Kidney epithelial cell (primary cell): Measurements from ENCODE around the gene ADAMTS3. TPM values are rescaled to one million over a fixed set of nuclear protein-coding genes. Genes with fewer than 3 reads are reported as not detected.

Experiments used
- DNase-seq: peaks from one replicate; pipeline ENCODE4 v3.0.0-alpha.2; 2010; ENCODE audit warnings: low read depth
- H3K27me3 ChIP-seq: 2 replicates; pipeline ENCODE4 v1.6.0; 2011; ENCODE audit warnings: low read length; ENCODE audit not compliant: control insufficient read depth, insufficient read depth
- H3K36me3 ChIP-seq: 2 replicates; pipeline ENCODE4 v1.5.1; 2011; ENCODE audit warnings: low read length; ENCODE audit not compliant: control insufficient read depth, insufficient read depth
- H3K4me3 ChIP-seq: 2 replicates; pipeline ENCODE4 v1.5.1; 2011; ENCODE audit warnings: low read depth, mild to moderate bottlenecking, control low read depth, low read length
- total RNA-seq: library from RNA; depleted of rRNA; stranded (reverse); fragments of >200 nt; gene quantifications from 2 replicates; pipeline ENCODE4 v1.2.3, GENCODE V29; 2015
- TF ChIP-seq, protein P1 (sequence below): IDR thresholded peaks from 2 replicates; pipeline ENCODE4 v1.5.1; 2011; ENCODE audit warnings: mild to moderate bottlenecking, moderate library complexity, low read length, control low read depth, inconsistent platforms; ENCODE audit not compliant: insufficient read depth, poor library complexity, severe bottlenecking

ADAMTS3 gene
- total RNA-seq, 1 donor from 2014 or later: 3.5 TPM

DNA sequence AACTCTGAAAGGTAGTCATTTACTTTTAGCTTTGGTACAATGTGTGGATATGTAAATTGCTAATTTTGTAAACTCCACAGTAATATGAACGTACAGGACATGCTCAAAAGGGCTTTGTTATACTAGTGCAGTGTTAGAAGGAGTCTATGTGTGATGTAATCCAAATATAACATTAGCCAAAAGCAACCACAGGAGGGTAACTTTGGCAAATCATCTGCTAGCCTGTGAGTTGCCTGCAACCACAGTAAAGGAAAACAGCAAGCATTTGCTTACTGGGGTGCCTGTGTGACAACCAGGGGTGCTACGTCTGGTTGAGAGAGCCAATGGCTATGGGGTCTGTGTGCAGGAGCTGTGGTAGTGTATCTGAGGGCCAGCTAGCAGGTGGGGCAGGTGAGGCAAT lies 245.8 kb downstream of the ADAMTS3 start:
- no peaks in the 10 kb centered on the region for H3K36me3 ChIP-seq
- no peak overlapping the region for H3K4me3 ChIP-seq
- no peaks in the 10 kb centered on the region for H3K27me3 ChIP-seq
- DNase-seq: no peak
- TF ChIP-seq, protein P1, sequence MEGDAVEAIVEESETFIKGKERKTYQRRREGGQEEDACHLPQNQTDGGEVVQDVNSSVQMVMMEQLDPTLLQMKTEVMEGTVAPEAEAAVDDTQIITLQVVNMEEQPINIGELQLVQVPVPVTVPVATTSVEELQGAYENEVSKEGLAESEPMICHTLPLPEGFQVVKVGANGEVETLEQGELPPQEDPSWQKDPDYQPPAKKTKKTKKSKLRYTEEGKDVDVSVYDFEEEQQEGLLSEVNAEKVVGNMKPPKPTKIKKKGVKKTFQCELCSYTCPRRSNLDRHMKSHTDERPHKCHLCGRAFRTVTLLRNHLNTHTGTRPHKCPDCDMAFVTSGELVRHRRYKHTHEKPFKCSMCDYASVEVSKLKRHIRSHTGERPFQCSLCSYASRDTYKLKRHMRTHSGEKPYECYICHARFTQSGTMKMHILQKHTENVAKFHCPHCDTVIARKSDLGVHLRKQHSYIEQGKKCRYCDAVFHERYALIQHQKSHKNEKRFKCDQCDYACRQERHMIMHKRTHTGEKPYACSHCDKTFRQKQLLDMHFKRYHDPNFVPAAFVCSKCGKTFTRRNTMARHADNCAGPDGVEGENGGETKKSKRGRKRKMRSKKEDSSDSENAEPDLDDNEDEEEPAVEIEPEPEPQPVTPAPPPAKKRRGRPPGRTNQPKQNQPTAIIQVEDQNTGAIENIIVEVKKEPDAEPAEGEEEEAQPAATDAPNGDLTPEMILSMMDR: no peak

DNA sequence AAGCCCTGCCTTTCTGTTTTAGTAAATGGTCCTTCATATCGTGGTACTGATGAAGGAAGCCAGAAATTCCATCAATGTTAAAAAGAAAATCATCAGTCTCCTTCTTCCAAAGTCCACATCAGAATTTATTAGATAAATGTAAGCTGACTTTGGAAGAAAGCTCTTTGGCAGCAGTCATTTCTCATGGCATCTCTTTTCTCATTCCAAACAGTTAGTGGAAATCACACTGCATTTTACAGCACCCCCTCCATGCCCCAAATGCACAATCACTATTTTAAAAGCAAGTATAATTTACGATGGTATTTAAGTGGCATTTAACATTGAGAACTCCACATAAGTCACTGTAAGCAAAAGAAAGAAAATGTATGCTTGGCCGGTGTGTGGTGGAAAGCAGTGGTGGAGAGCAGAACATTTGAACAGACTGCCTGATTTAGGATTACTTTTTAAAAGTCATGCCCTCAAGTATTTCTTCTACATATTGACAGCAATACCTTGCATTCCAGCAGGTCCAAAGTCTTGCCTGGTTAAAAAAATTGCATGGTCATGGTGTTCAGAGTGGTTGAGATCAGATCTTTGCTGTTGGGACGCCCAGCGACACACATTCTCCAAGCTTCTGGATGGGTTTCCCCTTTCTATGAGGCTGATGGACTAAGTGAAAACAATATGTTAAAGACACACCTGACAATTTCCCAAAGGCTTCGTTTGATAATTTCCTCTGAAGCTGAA lies 248.6 kb downstream of the ADAMTS3 start:
- Histone ChIP-seq H3K4me3 (no peak overlapping the region), H3K27me3 (no peaks in the 10 kb centered on the region), H3K36me3 (no peaks in the 10 kb centered on the region)
- DNase-seq: no peak
- TF ChIP-seq, protein P1: no peak

DNA sequence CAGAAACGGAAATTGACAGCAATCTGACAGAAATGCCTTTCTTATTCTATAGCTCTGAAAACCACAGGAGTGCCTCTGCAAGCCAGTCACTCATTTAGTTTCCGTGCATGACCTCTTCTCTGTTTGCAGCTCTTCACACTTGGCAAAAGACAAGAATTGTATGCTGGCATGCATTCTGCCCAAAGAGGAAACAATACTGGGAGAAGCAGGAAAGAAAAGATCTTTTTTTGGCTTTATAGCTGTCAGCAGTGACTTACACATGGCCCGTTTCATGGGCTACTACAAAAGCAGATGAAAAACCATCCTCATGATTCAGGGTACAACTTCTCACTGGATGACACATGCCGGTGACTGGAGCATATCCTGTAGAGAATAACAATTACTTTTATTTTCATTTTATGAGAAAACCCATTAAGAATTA lies 249.4 kb downstream of the ADAMTS3 start:
- TF ChIP-seq, protein P1: no peak
- peak; percentile 83 for DNase-seq
- Histone ChIP-seq H3K27me3 (no peaks in the 10 kb centered on the region), H3K4me3 (no peak overlapping the region), H3K36me3 (no peaks in the 10 kb centered on the region)

DNA sequence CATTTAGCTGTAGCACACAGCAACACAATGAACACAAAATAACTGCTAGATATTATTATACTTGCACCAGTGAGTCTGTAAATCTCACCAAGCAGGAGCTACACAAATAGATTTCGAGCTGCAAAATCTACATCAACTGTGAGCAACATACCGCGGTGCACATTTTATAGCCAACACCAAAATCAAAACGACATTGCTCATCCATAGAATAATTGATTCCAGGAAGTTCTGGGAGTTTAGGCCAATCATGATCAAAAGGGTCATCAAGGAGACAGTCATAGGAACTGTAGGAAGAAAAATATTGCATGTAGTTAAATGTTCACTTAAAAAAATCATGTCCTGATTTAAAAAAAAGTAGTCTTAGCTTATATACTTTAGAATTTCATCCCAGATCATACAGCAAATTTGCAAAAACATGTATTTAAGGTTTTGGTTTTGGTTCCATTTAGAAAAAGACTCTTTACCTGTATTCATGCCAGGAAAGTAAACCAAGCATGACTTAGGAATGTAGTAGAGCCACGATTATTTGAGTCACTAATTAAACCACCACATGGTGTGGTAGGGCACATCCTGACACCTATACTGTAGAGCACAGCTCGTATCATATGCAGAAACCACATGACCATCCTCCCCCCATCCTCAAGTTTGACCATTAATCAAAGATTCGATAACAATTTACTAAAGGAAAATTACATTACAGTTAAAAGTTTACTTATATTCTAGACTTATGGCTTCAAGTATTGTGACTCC lies 250.4 kb downstream of the ADAMTS3 start:
- Histone ChIP-seq H3K36me3 (no peaks in the 10 kb centered on the region), H3K4me3 (no peak overlapping the region), H3K27me3 (no peaks in the 10 kb centered on the region)
- DNase-seq: peak; percentile 45
- TF ChIP-seq, protein P1: no peak

DNA sequence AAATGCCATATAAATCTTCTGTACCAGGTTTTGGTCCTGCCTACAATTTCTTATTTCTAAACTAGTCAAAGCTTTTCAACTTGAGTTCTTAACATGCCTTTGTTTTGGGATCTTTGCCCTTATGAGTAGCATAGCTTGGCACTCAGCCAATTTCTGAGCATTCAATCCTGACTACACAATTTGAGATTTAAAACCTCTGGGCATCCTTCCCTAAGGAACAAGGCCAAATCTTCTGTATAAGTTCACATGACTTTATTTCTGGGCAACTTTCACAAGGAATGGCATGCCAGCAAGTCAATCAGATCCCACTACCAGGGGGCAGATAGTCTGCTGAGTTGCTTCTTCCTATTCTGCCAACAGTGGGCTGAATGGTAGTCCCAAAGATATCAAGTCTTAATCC lies 254.2 kb downstream of the ADAMTS3 start:
- DNase-seq: no peak
- H3K27me3 ChIP-seq: no peaks in the 10 kb centered on the region
- H3K4me3 ChIP-seq: no peak overlapping the region
- no peaks in the 10 kb centered on the region for H3K36me3 ChIP-seq
- TF ChIP-seq, protein P1: no peak

DNA sequence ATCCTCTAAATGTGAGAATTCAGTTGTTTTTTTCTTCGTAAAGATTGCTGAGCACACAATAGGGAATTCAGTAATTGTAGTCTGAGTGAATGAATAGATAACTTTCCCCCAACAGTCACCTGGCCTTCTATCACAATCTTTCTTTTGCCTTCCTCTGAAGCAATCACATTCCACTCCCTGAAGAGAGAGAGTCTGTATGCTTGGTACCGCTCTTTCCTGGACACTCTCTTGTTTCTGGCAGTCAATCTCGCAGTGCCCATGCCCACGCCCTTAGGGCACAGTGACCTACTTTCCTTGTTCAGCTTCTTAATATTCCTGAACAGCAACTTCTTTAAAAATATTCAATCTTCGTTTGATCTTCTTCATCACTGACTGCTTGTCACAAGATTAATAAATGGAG lies 255.9 kb downstream of the ADAMTS3 start:
- no peaks in the 10 kb centered on the region for H3K27me3 ChIP-seq
- DNase-seq: no peak
- H3K36me3 ChIP-seq: no peaks in the 10 kb centered on the region
- no peak overlapping the region for H3K4me3 ChIP-seq
- TF ChIP-seq, protein P1: no peak
